Inflammatory macrophage (primary cell): Measurements from ENCODE around the gene ZNF790.
A peak's percentile ranks its signal among the peaks of the same experiment; 100 is the strongest.

Experiments
- DNase-seq, 2 donors: peaks; one replicate each; pipeline ENCODE4 v3.0.0-alpha.2; 2020 to 2022
- total RNA-seq, 18 experiments: gene quantifications; one replicate each; lab custom pipeline; 2026; ENCODE audit warnings: mixed read lengths in 6 of 18, inconsistent platforms in 2 of 18; lab: John Stamatoyannopoulos, UW

The ZNF790 gene
- total RNA-seq: 1.1 to 9.6 (median 6.0) reads per million in 18 experiments

- DNase-seq: peak; percentile 87
Observed at GRCh38 chr19:36837906-36838783, at the start of gene ZNF790. Gene ZNF790, minus strand, starts transcription at chr19:36838387. Its CDS starts 12,768 bp downstream, at chr19:36825619.

GRCh38 chr19:36876993-36877938, 39.1 kb upstream of the ZNF790 start:
- no peak for DNase-seq

DNA sequence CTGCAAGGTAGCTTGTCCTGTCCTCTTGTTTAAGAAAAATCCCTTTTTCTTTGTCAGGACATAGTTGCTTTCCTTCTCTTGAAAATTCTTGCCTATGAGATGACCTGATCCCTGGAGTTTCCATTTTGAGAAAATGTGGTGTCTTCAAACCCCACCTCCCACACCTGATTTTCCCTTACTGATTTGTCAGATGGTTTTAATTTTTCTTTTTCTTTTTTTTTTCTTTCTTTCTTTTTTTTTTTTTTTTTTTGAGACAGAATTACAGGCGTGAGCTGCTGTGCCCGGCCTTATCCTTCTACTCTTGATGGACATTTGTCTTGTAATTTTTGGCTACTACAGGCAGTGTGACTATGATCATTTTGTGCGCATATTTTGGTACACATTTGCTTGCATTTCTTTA, 13.7 kb upstream of the ZNF790 start:
- DNase-seq: no peak

- peak; percentile 92 to 93 for DNase-seq
Observed at GRCh38 chr19:36850559-36851442, 12.6 kb upstream of the ZNF790 start, which contains the start of gene ZNF345. Gene ZNF345, plus strand, starts transcription at chr19:36850876. Its CDS starts 25,955 bp downstream, at chr19:36876831.

DNA sequence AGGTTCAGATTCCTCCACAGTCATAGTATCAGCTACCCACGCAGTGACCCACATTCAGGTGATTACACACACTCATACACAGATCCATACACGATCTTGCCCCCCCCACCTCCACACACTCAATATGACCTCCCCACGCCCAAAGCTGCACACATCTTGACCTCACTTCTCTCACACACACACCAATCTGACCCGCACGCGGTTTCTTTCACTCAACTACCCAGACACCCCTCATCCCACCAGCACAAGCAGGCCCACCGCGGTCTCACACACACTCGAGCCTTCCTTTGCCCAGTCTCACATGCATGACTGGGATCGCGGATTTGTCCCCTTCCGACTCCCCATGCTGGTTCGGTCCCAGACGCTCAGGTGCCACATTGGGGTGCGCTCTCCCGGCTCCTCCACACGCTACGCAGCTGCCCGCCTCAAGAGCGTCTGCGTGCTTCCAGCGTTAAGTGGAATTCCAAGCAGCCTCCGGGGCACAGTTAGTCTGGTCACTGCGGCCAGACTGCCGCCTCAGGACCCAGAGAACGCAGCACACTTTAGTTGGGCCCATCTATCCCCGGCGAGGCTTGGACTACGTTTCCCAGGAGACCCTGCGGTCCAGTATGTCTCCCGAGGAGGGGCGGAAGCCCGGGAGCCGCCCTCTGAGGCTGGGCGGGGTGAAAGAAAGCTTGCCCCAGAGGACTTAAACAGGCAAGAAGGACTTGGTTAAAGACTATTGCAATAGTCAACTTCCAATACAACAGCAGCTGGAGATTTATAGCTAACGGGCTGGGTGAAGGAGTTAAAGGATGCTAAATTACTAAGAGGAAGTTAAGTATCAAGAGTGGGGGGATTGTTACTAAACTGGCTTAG, 11.7 kb upstream of the ZNF790 start:
- DNase-seq: peak; percentile 92 to 93

DNA sequence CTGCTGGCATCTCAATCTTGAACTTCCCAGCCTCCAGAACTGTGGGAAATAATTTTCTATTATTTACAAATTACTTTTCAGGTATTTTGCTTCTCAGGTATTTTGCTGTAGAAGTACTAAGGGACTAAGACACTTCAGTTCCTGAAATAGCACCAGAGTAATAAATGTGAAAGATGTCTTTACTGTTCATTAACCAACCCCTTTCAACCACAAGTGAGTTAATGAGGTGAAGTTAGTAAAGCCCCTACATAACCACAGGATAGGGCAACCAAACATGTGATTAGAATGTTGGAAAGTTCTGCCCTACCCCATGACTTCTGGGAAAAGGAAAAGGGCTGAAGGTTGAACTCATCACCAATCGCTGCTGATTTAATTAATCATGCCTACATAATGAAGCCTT, 9.8 kb upstream of the ZNF790 start:
- no peak for DNase-seq

DNA sequence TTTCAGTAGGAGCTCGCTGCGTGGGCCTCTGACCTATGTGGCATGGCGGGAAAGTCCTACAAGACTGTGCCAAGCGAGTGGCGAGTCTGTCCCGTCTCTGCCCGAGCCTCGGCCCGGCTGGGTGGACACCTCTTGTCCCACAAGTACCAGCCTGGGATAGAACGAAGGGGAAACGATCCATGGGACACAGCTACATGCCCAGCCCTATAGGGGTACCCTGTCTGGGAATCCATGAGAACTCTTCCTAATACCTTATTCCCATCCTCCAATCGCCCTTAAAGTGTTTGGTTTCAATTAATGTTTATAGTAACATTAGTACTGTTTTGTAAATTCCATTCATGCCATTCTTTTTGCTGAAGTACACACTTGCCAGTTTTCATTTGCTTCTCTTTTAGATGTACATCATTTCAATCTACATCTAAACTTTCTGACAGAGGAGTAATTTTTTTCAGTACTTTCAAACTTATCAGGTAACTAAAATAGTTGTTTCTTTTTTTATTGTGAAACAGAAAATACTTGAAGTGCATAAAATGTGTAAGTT, 667 bp upstream of the ZNF790 start:
- no peak for DNase-seq

DNA sequence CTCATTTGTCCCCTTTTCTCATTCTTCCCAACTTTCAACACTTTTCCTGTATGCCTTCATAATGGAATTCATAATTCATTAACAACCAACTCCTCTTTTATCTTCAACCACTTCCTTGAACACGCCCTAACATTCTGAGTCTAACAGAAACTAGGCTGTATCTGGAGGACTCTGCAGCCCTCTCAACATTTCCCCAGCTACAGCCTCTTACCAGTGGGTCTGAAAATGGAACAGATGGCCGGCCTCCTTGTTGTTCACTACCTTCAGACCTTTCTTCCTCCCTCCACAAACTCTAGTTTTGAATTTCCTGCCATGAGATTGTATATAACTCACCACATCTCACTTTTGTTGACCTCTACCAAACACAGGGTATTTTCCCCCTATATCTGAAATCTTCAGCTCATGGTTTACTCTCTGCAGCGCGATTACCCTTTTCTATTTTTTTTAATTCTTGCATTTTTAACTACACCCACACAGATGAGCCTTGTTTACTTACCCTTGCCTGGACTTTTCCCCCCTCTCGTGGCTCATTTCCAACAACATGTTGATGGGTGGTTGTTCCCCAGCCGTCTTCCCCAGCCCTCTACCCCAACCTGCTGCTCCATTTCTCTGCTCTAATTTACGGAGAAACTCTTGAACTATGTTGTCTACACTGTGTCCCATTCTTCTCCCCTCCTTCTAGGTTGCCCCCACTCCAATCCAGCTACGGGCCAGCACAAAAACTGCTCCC, 846 bp downstream of the ZNF790 start:
- no peak for DNase-seq

DNA sequence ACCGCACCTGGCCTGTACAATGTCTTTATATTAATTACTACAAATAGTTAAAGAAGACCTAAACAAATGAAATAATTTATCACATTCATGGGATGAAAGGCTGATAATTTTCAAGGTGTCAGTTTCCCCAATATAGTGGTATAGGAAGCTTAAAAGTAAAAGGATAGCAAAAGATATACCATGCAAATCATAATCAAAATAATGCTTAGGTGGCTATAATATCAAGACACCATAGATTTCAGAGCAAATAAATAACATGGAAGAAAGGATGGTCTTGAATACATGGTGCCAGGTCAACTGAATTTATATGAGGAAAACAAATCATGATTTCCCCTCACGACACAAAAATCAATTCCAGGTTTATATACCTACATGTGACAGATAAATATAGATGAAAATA, 4.8 kb downstream of the ZNF790 start:
- DNase-seq: no peak

DNA sequence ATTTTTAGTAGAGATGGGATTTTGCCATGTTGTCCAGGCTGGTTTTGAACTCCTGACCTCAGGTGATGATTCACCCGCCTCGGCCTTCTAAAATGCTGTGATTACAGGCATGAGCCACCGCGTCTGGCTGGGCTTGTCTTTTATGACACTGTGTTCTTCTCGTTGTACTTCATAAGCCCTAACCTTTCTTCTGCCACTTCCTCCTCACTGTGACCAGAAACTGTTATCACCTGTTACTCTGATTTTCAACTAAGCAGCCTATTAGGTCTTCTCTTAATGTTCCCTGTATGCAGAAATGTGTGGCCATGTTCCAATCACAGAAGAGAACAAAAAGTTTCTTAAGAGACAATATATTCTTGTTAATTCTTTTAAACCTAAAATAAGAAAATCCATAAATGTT, 16.4 kb downstream of the ZNF790 start:
- DNase-seq: no peak

GRCh38 chr19:36819130-36819630, 19.0 kb downstream of the ZNF790 start:
- DNase-seq: no peak

GRCh38 chr19:36807029-36807428, 31.2 kb downstream of the ZNF790 start:
- DNase-seq: no peak

DNA sequence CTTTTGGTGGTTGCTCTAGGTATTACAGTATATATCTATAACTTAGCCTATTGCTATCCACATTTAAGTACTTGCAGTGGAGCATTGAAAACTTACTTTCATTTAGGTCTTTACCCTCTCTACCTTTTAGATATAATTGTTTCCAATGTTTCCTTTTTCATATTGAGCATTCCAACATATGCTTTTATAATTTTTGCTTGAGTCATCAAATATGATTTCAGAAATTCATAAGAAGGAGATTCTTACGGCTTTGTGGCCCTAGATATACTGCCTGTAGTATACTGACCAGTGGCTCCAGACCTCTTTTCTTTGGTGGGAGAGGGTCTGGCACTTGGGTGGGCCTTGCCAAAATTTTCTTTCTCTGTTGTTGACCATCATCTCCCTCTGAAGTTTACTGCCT, 32.8 kb downstream of the ZNF790 start:
- DNase-seq: no peak

DNA sequence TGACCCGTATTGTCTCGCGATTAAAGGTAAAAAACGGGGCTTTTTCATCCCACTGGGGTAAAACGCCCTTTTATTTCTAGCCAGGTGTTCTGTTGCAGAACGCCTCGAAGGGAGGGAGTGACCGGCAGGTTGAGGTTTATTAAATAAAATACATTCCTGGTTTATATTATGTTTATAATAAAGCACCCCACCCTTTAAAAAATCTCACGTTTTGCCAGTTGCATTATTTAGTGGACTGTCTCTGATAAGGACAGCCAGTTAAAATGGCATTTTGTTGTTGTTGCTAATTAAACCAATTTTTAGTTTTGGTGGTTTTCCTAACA, 40.4 kb downstream of the ZNF790 start:
- DNase-seq: no peak

GRCh38 chr19:36796714-36796992, 41.5 kb downstream of the ZNF790 start:
- no peak for DNase-seq

DNA sequence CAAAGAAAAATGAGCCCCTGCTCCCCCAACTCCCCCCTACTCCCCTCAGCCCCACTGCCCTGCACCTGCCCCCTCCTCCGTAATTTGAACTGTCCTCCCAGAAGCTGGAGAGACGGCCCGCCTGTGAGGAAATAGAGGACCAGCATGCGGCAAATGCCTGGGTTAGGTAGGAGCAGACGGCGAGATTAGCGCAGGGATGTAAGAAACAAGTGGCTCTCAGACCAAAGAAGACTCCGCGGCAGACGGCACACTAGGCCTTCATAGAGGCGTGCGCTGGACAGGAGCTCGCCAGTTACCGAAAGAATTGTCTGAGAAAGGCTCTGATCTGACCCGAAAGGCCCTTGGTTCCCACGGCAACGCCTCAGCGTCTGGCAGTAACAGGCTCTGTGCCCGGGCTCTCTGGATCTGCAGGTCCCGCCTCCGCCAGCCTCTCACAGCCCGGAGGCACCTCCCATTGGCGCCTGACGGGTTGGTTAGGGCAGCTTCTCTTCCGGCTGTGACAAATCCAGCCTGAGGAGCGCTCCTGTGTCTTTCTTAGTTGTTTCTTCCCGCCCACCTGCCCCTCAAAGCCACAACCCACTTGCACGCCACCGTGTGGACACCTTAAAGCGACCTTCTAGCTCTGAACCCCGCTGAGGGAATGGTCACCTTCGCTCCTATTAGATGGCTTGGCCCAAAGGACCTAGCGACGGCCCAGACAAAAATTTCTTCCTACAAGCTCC, 46.6 kb downstream of the ZNF790 start:
- peak in 1 of 2 donors; percentile 2 for DNase-seq

DNA sequence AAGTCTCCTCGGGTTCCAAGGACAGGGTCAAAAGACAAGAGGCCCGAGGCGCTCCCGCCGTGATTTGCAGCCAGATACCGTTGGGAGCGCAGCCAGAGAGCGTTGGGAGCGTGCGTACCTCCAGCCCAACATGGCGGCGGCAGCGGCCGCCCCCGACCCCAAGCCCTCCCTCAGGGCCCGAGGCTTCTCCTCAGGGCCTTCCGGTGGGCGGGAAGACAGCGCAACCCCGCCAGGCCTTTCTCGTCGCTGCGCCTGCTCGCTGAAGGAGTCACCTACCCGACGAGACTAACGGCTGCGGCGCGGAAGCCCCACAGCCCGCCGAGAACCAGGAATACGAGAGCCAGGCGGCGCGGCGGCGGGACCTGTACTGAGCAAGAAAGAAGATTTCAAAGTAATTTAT, 62.4 kb downstream of the ZNF790 start:
- DNase-seq: no peak

DNA sequence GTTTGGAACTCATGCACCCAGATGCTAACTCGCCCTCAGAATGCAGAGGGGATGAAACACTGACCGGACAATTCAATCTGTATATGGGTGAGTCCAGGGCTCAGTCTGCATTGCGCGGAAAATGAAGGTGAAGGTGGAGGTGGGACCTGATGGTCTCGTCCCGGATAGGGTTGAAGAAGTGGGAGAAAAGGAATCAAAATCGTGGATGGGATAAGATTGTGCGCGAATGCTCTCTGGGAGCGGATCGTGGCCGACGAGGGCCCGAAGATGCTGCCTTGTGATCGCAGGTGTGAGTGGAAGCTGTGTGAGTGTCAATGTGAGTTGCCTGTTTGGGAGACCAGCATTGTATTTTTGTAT, 65.0 kb downstream of the ZNF790 start:
- no peak for DNase-seq

DNA sequence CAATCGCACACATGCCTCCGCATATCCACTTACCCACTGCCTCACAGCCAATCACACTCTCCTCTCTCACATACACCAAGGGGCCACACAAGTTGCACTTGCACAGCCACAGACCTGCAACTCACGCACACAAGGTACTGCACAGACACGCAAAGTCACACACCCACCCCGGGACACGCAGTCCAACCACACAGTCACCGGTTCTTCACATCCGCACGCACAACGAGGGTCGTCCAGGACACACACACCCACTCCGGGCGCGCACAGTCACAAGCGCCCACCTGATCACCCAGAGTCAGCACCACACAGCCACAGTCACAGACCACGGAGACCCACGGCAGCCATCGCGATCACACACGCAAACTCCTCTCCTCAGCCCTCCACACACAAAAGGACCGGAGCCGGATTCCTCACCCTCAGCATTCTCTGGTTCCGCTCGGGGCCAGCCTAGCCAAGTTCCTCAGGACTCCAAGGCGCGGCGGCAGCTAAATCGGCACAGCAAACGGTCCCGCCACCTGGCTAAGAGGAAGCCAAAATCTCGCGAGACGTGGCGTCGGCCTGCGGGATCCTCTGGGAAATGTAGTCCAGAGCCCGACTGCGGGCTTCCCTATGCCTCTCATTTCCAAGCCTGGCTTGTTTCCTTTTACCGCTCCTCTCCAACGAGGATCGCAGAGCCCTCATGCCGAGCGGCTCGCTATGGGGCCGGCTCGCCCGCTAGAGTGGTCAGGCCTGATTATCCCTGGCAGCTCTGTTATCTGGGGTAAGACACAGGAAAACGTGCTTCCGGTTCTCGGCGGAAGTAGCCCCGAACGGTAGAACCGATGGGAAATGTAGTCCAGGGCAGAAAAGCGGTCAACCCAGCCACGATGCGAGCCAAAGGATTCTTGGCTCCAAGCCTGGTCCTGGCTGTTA, 65.6 kb downstream of the ZNF790 start, which contains the start of gene ZNF850:
Gene ZNF850, minus strand, starts transcription at position 497 of the 912 bp plus-strand sequence. CDS start 10,201 bp downstream, outside the sequence.
- DNase-seq: peak; percentile 94 to 98
